ENCODE results near the gene SULT1C4.

DNA sequence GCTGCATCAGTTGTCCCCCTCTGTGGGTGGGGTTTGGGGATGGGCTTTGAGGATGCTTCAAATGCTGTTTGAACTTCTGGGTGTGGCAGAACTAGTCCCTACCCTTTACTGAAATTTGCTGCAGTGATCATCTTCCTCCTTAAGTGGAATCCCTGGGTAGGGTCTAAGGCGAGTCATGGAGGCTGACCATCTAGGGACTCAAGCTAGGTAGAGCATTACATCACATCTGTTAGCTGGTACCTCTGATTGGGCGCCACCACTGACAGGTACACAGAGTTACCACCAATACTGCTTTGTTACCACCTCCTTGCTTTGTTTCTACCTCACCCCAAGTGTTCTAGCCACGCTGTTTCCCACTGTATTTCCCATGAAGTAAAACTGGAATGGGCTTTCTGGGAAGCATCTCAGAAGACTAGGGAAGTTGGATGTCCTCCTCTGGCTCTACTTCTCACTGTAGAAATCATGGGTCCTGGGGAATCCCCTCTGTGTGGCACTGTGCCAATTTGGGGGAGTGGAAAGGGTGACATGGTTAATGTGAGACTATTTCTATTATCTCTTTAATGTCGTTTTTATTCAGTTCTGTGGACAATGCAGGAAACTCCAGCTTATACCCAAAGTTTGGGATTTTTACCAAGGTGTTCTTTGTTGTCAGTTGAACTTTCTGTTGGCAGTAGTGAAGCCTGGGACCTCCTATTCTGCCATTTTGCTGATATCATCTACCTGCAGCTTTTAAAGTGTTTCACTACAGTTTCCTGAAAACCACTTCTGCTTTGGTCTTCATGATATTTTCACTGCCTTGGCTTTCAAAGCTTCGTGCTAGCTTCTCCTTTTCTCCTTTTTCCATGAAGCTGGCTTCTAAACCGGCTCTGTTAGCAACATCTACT is 14.5 kb upstream of the SULT1C4 start:
- TF ChIP-seq CTCF (IDR thresholded peaks at IDR 0.05; ENCODE audit: low read length), result no peak
- no peak for TF ChIP-seq EZH2 (IDR thresholded peaks at IDR 0.05; ENCODE audit: borderline replicate concordance, low read length)
